GM04503 (cell line): Measurements from ENCODE around the gene LPIN2.
A peak's percentile ranks its signal among the peaks of the same experiment; 100 is the strongest.
"Not testable (repeated sequence)": the region's sequence is repeated elsewhere in the genome, so short reads cannot be mapped to it uniquely, and the experiment has no call there.

Source experiments
- DNase-seq: peaks from one replicate; pipeline ENCODE4 v3.0.0-alpha.2; 2012; ENCODE audit warnings: low read depth

The LPIN2 gene

GRCh38 chr18:3044931-3045698 is 32.2 kb upstream of the LPIN2 start:
- DNase-seq = no peak

DNA sequence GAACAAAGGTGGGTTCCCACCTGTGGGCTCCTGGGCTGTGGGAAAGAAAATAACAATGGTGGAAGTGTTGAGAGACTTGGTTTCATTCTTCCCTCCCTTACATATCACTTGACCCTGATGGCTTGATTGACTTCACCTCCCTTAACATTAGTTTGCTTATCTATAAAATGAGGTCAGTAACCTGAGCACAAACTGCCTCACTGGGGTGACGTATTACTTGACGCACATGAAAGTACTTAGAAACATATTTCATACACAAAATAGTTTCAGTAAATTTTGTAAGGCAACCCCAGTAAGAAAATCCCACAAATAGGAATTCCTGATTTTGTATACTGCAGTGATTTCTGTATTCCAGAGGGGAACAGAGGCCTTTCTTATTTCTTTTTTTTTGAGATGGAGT is 29.4 kb upstream of the LPIN2 start:
- no peak for DNase-seq

- DNase-seq = no peak
Observed at GRCh38 chr18:3041843-3042242, 28.9 kb upstream of the LPIN2 start.

DNA sequence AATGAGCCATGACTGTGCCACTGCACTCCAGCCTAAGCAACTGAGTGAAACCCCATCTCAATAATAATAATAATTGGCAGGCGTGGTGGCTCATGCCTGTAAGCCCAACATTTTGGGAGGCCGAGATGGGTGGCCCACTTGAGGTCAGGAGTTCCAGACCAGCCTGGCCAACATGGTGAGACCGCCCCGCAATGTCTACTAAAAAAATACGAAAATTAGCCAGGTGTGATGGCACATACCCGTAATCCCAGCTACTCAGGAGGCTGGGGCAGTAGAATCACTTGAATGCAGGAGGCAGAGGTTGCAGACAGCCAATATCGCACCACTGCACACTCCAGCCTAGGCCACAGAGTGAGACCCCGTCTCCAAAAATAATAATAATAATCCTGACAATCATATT is 27.9 kb upstream of the LPIN2 start:
- DNase-seq = no peak

- DNase-seq = no peak
Observed at GRCh38 chr18:3040173-3040572, 27.2 kb upstream of the LPIN2 start.

DNA sequence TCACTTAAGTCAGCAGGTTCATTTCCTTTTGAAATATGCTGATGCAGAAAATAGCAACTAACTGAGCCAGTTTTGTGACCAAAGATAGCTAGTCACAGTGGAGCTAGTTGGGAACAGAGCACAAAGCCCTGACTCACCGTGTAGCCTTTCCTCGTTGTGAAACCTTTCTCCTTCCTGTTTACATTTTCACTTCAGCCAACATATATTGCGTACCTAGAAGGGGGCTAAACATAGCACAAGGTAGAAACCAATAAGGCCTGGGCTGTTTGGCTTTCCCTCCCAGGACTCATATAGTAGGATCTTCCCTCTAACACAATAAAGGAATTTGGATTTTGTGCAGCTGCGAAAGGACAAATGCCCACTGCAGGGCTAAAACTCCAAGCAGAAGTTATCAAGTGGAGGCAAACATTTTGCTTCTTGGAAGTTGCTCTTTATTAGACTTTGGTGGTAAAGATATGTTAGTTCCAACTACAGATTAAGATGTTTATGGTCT is 24.5 kb upstream of the LPIN2 start:
- DNase-seq = peak; percentile 23

- DNase-seq = no peak
Observed at GRCh38 chr18:3036108-3036507, 23.2 kb upstream of the LPIN2 start.

DNA sequence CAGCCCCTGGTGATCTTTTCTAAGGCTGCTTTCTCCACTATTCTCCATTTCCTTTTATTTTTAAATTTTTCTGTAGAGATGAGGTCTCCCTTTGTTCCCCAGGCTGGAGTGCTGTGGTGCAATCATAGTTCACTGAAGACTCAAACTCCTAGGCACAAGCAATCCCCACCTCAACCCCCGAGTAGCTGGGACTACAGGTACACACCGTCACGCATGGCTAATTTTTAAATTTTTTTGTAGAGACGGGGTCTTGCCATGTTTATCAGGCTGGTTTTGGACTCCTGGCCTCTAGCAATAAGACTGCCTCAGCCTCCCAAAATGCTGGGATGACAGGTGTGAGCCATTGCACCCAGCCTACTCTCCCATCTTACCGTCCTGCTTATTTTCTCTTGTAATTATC is 22.7 kb upstream of the LPIN2 start:
- no peak for DNase-seq

DNA sequence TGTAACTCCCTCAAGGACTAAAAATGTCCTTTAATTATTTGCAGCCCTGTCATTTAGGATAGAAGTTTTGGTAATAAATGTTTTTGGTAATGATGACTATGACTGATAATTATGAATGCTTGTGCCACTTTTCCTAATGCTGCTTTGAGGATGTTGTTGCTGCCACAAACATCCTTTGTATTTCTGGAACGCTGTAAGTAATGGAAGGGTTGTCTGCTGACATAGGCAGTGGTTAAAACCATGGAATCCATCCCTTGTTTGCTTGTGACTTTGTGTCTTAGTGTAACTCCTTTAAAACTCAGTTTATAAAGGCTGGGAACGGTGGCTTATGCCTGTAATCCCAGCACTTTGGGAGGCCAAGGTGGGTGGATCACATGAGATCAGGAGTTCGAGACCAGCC is 19.8 kb upstream of the LPIN2 start:
- no peak for DNase-seq

DNA sequence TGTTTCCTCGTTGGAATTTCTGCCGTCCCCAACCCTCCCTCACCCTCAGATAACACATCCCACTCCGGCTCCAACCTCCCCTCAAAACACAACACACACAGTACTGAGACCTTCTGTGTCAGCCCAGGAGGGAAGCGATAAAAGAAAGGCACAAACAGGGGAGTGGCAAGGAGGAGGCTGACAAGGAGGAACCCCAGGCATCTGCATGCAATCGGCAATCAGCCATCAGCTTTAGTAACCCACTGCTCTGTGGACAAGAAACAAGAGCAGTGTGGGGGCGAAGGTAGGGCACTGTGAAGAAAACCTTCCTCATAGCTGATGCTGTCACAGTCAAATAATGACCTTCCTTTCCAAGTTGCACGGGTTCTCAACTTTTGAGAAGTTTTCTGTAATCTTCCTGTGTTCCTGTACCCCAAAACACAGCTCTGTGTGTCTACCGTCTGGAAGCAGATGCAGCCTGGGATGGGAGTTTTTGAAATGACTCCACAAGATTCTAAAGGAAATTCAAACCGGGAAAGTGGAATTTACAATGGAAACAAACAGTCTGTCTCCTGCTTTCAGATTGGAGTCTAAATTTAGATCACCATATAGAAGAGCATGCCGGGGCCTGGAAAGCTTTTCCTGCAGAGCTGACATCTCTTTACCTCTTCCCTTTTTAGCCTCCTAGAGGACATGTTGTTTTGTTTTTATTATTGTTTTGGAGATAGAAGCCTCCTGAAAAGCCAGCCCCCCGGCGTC is 16.4 kb upstream of the LPIN2 start:
- no peak for DNase-seq

DNA sequence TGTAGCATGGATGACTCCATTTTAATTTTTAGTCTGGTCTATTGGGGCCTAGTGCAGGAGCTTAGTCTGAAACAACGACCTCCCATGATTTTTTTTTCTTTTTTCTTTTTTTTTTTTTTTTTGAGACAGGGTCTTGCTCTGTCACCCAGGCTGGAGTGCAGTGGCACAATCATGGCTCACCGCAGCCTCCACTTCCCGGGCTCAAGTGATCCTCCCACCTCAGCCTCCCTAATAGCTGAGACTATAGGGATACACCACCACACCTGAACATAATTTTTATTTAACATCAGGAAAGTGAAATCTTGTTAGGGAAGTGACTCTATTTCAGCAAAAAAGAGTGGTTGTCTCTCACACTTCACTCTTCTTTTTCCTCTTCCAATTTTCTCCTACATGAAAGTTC is 15.2 kb upstream of the LPIN2 start:
- not testable (repeated sequence) for DNase-seq

GRCh38 chr18:3027370-3027891 is 14.5 kb upstream of the LPIN2 start:
- no peak for DNase-seq

DNA sequence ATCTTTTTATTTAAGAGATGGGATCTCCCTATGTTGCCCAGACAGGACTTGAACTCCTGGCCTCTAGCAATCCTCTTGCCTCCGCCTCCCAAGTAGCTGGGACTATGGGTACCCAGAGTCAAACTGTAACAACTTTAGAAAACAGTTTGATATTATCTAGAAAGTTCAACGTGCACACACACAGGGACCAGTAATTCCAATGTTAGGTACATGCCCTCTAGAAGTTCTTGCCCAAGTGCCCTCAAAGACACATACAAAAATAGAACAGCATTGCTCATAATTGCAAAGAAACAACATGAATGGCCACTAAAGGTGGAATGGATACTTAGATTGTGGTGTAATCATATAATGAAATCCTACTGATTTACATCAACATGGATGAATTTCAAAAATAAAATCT is 12.6 kb upstream of the LPIN2 start:
- no peak for DNase-seq

GRCh38 chr18:3023603-3024002 is 10.7 kb upstream of the LPIN2 start:
- not testable (repeated sequence) for DNase-seq

DNA sequence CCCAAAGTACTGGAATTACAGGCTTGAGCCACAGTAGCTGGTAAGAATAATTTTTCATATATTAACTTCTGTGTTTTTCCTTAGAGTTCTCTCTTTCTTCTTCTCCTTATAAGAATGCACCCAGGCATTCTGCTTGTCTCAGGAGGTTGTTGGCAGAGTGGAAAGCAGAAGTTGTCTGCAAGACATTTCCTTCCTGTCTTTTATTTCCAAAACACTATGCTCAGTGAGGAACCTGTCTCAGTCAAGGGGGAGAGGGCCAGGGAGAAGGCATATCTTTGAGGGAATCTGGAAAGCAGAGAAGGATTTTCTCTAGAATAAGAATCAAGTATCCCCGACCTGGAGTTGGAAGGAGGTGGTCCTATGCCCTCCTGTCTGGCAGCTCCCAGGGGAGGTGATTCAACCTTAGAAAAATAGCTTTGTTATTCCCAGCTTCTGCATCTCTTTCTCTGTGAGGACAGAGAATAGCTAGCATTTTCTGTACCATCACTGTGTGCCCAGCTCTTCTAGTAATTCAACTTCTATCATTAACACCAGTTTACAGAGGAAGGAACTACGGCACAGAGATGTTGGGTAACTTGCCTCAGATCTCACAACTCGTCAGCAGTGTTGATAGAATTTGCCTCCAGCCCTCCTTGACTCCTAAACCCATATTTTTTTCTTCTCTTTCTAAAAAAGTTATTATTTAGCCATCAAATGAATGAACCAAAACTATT is 3.8 kb upstream of the LPIN2 start:
- DNase-seq = no peak

DNA sequence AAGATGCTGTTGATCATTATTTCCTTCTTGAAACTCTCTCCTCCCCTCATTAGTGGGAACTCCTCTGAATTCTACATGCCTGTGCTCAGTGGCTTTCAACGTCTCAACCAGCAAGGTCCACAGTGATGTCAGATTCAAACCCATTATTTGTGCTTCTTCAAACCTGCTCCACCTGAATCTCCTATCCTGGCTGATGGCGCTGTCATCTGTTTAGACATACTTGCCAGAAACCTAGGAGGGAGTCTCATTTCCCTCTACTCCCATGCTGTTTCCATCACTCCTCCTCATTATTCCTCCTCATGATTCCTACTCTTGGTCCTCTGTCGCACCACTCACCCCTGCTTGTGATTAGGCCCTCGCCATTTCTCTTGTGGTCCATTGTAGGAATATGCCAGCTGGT is 2.9 kb upstream of the LPIN2 start:
- no peak for DNase-seq

- peak; percentile 37 for DNase-seq
Observed at GRCh38 chr18:3015204-3015592, 2.3 kb upstream of the LPIN2 start.

GRCh38 chr18:3014503-3015203 is 1.7 kb upstream of the LPIN2 start:
- no peak for DNase-seq

DNA sequence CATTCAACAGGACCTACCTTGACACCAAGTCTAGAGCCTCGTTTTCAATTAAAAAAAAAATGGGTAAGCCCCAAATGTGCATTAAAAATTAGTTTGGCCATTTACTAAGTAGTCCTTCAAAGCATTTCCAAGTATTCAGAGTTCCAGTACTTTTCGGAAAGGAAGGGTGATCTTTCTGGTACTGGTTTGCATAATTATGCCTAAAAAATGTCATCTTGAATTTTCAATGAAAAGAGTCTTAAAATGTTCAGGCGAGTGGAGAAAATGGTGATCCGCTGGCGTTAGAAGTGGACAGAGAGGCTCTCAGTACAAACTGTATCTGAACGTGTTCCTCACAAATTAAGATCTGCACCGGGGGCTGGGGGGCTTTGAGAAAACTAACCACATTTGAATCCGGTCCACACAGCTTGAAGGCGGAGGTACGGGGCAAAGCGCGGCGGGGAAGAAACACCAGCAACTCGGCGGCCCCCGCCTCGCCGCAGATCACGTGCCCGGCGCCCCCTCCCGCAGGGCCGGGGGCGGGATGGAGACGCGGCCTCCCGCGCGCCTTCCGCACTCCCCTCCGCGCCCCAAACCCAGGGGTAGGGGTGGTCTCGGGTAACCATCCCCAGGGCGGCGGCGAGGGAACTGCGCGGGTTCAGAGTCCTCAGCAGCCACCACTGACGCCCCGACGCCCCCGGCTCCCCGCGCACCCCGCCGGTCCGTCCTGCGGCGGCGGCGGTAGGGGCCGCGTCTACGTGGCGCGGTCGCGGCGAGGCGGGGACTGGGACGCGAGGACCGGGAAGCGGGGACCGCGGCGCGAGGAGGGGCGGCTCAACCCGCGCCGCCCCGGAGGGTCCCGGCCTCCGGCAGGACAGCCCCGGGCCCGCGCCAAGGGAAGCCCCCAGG is 564 bp downstream of the LPIN2 start:
- no peak for DNase-seq

DNA sequence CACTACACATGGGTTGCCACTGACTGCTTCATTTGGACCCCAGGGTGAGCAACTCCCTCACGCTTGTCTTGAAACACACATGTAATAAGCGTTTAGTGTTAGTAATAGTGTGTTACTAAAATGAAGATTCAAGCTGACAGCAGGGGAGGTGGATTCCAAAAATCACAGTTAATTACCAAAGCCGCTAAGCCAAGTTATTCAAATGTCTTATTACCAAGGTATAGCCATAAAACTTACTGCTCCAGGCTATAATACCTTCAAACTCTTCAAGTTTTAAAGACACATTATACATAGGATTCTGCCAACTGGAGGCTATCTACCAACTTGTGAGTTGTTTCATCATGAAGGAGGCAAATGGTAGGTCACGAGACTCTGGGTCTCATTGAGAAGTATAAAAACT is 2.9 kb downstream of the LPIN2 start:
- no peak for DNase-seq

DNA sequence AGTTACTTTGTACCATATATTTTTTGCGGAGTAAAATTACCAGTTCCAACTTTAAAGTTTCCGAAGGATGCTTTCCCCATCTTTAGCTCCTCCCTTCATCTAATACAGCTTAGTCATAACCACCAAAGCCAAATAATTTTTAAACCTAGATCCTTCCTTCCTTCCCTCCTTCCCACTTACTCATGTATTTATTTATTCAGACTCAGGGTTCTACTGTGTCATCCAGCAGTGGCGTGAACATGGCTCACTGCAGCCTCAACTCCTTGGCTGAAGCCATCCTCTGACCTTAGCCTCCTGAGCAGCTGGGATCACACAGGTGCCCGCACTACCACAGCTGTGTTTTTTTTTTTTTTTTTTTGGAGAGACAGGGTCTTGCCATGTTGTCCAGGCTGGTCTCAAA is 4.4 kb downstream of the LPIN2 start:
- DNase-seq = no peak
